Activated T-helper 1 cell treated with anti-CD3 and anti-CD28 coated beads, Interleukin-2, amount 50 U/mL, for 16 hours (primary cell): ENCODE measurements around the gene PCCB.
"Not testable (repeated sequence)": the region's sequence is repeated elsewhere in the genome, so short reads cannot be mapped to it uniquely, and the experiment has no call there.

Source experiments
- DNase-seq, 2 donors: peaks; one replicate each; pipeline ENCODE4 v3.0.0-alpha.2; 2020; ENCODE audit warnings: low read depth in 1 of 2, low spot score in 1 of 2

The PCCB gene

GRCh38 chr3:136250059-136250902 is at the start of gene PCCB:
Gene PCCB (plus strand): TSS chr3:136250340. CDS start chr3:136250376, 36 bp downstream.
- DNase-seq = peak; percentile 81 to 89

GRCh38 chr3:136207489-136208115 is 42.5 kb upstream of the PCCB start:
- no peak for DNase-seq

- no peak for DNase-seq
Measured at GRCh38 chr3:136209921-136210320, 40.2 kb upstream of the PCCB start.

- DNase-seq = no peak
Measured at GRCh38 chr3:136211547-136211946, 38.6 kb upstream of the PCCB start.

- DNase-seq = not testable (repeated sequence)
Measured at GRCh38 chr3:136222746-136223145, 27.4 kb upstream of the PCCB start.

DNA sequence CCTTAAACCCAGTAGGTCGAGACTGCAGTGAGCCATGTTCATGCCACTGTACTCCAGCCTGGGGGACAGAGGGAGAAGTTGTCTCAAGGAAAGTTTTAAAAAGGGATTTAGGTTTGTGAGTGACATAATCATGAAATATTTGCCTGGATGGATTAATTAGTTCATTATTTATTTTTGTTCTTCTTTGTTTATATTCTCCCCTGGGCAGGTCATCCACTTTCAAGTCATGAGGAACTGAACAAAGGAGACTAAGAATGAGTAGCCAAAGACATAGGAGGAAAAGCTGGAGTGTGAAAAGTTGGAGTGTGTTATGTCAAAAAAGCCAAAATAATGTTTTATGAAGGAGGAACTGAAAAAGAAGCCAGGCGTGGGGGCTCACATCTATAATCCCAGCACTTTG is 17.7 kb upstream of the PCCB start:
- DNase-seq = no peak

GRCh38 chr3:136235545-136235944 is 14.6 kb upstream of the PCCB start:
- no peak for DNase-seq

GRCh38 chr3:136236109-136236508 is 14.0 kb upstream of the PCCB start:
- DNase-seq = no peak

- no peak for DNase-seq
Measured at GRCh38 chr3:136237103-136237502, 13.0 kb upstream of the PCCB start.

- no peak for DNase-seq
Measured at GRCh38 chr3:136237961-136238649, 12.0 kb upstream of the PCCB start.

DNA sequence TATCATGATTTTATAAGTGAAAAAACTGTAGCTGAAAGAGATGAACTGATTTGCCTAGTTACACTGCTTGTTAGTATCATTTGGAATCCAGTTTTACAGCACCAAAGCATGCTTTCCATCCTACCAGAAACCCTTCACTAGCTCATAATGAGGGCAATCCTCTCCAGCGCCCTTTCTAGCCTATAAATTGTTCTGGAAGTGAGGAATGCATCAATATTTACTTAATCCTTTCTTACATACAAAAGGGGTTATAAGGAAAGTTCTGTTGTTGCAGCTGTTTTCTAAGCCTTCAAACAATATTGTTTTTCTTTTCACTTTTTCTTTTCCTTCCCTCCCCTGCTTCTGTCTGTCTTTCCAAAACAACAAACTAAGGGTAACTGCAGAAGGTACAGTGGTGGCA is 11.0 kb upstream of the PCCB start:
- DNase-seq = no peak

GRCh38 chr3:136245691-136246090 is 4.4 kb upstream of the PCCB start:
- no peak for DNase-seq

GRCh38 chr3:136247436-136247835 is 2.7 kb upstream of the PCCB start:
- no peak for DNase-seq

- no peak for DNase-seq
Measured at GRCh38 chr3:136247855-136248590, 2.1 kb upstream of the PCCB start.

GRCh38 chr3:136249091-136249490 is 1.0 kb upstream of the PCCB start:
- DNase-seq = no peak

GRCh38 chr3:136249593-136249992 is 547 bp upstream of the PCCB start:
- DNase-seq = no peak

DNA sequence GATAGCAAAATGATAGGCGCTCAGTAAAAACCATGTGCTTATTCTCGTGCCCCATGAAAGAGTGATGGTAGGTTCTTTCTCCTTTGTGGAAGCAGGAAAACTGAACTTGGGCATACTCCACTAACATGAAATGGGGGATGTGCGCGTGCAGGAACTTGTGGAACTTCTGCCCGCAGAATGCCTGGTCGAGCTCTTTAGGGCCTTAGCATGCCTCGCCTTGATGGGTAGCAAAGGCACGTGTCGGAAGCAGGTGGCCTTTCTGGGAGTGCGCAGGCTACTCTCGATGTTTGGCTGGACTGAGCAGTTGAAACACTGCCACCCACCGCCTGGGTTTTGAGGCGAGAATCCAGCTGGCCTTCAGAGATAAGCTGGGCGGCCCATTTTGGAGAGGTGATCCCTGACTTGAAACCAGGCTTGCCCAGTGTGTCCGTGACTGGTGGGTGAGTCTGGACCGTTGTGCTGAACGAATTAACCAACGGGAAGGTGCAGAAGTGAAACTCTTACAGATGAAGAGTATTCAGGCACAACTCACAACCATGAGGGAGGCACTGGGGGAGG is 842 bp downstream of the PCCB start:
- no peak for DNase-seq

DNA sequence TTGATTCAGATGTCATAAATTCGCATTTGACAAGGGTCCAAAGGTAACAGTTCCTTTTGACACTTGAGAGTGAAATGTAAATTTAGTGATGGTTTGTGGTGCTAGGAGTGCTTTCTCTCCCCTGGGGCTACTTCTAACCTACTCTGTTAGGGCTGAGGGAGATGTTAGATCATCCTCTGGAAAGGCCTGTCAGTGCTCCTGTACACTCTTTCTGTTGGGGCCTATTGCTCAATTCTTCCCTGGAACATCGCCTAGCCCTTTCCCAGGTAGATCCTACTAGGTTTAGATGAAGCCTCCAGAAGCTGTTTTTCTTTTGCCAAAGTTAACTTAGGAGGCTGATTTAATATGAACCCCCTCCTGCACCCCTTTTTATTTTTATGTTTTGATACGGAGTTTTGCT is 1.4 kb downstream of the PCCB start:
- DNase-seq = no peak

DNA sequence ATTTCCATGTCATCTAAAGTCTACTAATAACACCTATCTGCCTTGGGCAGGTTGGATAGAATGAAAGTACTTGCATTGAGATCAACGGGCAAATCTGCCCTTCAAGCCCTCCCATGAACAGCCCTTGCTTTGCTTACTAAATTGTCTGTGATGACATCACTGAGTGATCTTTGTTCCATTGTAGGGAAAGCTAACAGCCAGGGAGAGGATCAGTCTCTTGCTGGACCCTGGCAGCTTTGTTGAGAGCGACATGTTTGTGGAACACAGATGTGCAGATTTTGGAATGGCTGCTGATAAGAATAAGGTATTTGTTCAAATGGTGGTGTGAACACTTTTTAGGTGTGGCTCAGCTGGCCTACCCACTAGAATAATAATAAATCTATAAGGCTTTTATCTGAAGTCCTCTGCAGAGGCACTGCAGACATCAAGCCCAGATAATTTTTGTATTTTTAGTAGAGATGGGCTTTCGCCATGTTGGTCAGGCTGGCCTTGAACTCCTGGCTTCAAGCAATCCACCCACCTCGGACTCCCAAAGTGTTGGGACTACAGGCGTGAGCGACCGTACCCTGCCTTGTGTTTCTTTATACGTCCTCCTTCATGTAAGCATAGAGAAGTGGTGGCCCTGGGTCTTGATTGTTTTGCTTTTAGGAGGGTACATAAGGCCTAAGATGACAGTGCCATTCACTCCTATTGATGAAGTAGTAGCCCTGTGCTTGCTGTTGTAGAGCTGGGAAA is 5.7 kb downstream of the PCCB start:
- no peak for DNase-seq

DNA sequence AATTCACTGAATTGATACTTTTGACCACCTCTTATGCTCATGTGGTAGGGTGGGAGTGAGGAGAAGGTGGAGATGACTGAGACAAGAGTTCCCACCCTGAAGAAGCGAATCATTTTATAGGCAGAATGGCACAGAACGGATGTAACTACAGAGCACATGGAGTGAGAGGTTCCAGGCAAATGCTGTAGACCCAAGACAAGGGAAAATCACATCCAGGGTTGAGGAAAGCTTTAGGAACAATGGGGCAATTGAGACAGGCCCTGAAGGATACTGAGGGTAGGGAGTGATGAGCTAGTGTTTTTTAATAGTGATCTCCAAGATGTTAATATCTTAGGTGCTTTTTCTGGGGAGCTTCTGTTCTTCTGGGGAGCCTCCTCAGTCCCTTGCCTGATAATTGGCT is 8.1 kb downstream of the PCCB start:
- DNase-seq = no peak
